GM21825 (cell line): Measurements from ENCODE around the gene HTR5A.

Experiments used
- ATAC-seq: cut with Tn5 transposase; IDR thresholded peaks from one replicate; pipeline ENCODE4 v1.9.1; 2021; ENCODE audit warnings: mild to moderate bottlenecking, moderate library complexity; ENCODE audit not compliant: unreplicated experiment

The HTR5A gene

GRCh38 chr7:155136619-155137243, 66.6 kb downstream of the HTR5A start:
- no peak for ATAC-seq
